Natural killer cell (primary cell): ENCODE measurements around the gene SPATA20. TPM values are rescaled to one million over a fixed set of nuclear protein-coding genes. Genes with fewer than 3 reads are reported as not detected.

Experiments used
- ATAC-seq, 3 donors: fragments of 150-1000 bp in 2 of 3; fragments of 200-7000 bp in 1 of 3; cut with Tn5 transposase; 1 replicate in 1 of 3; 2 replicates in 2 of 3; pipeline ENCODE4 v1.10.0; 2021; ENCODE audit warnings: mild to moderate bottlenecking in 2 of 3, moderate library complexity in 2 of 3
- DNase-seq, 2 donors: peaks; one replicate each; pipeline versions ENCODE4 v3.0.0 to v3.0.0-alpha.2; 2013 to 2021; ENCODE audit warnings: mixed read lengths in 1 of 2
- H3K27ac ChIP-seq: one replicate; pipeline ENCODE4 v1.5.1; 2013; ENCODE audit warnings: mild to moderate bottlenecking, low read length
- H3K27me3 ChIP-seq: one replicate; pipeline ENCODE4 v1.6.1; 2013; ENCODE audit warnings: low read length; ENCODE audit not compliant: control insufficient read depth, insufficient read depth
- H3K36me3 ChIP-seq: one replicate; pipeline ENCODE4 v1.6.1; 2013; ENCODE audit warnings: low read length; ENCODE audit not compliant: control insufficient read depth, insufficient read depth
- H3K4me1 ChIP-seq: one replicate; pipeline ENCODE4 v1.6.1; 2013; ENCODE audit warnings: low read length; ENCODE audit not compliant: control insufficient read depth, insufficient read depth
- H3K4me3 ChIP-seq: one replicate; pipeline ENCODE4 v1.5.1; 2013; ENCODE audit warnings: low read length
- H3K9me3 ChIP-seq: one replicate; pipeline ENCODE4 v1.6.1; 2013; ENCODE audit warnings: low read length; ENCODE audit not compliant: control insufficient read depth, insufficient read depth
- H3K27ac Mint-ChIP-seq, 2 donors: one replicate each; pipeline ENCODE4 v1.8.0; 2022; ENCODE audit warnings: mild to moderate bottlenecking in 2 of 2, mixed read lengths in 2 of 2, moderate library complexity in 1 of 2
- H3K27me3 Mint-ChIP-seq, 2 donors: one replicate each; pipeline ENCODE4 v1.8.0; 2022; ENCODE audit warnings: low read depth in 2 of 2, mixed read lengths in 2 of 2
- H3K36me3 Mint-ChIP-seq: one replicate; pipeline ENCODE4 v1.8.0; 2022; ENCODE audit warnings: mixed read lengths
- H3K4me1 Mint-ChIP-seq, 2 donors: one replicate each; pipeline ENCODE4 v1.8.0; 2022; ENCODE audit warnings: mixed read lengths in 2 of 2
- H3K4me3 Mint-ChIP-seq: one replicate; pipeline ENCODE4 v1.8.0; 2022; ENCODE audit warnings: mild to moderate bottlenecking, moderate library complexity, mixed read lengths
- H3K9me3 Mint-ChIP-seq, 2 donors: one replicate each; pipeline ENCODE4 v1.8.0; 2022; ENCODE audit warnings: mixed read lengths in 2 of 2
- WGBS: methylation state at CpG from one replicate; pipeline ENCODE4 v1.1.7; 2013; ENCODE audit warnings: missing lambda C conversion rate; ENCODE audit not compliant: insufficient coverage; 5-methylcytosine and 5-hydroxymethylcytosine counted together
- intact Hi-C: fragments of 100-400 bp; cut with micrococcal nuclease; formaldehyde crosslinking; loops from one replicate; pipeline ENCODE4 v1.14.2; 2022
- total RNA-seq, 4 donors: library from RNA; stranded (reverse); fragments of 120-200 nt in 1 of 4; gene quantifications; one replicate each; pipeline versions ENCODE4 v1.2.3 to v1.2.4, GENCODE V29; 2013 to 2022
- TF ChIP-seq, protein P1 (sequence below): fragments of 200-600 bp; IDR thresholded peaks from one replicate; pipeline ENCODE4 v1.8.0; 2022; ENCODE audit warnings: antibody characterized with exemption

The SPATA20 gene
- total RNA-seq, 3 donors from 2014 or later (not counting 1 experiment from before 2014, with no cell fraction given) = 30.7 to 45.5 (median 32.5) TPM

DNA sequence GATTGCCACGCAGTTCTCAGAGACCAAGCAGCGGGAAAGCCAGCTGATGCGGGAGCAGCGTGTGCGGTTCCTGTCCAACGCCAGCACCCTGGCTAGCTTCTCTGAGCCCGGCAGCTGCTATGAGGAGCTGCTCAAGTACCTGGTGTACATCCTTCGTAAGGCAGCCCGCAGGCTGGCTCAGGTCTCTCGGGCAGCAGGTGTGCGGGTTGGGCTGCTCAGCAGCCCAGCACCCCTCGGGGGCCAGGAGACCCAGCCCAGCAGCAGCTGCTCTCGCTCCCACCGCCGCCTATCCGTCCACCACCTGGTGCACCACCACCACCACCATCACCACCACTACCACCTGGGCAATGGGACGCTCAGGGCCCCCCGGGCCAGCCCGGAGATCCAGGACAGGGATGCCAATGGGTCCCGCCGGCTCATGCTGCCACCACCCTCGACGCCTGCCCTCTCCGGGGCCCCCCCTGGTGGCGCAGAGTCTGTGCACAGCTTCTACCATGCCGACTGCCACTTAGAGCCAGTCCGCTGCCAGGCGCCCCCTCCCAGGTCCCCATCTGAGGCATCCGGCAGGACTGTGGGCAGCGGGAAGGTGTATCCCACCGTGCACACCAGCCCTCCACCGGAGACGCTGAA is 28.7 kb downstream of the SPATA20 start:
- Histone ChIP-seq H3K9me3 (no peaks in the 10 kb centered on the region), H3K4me1 (no peaks in the 10 kb centered on the region), H3K27me3 (no peaks in the 10 kb centered on the region), H3K27ac (no peak overlapping the region), H3K4me3 (no peak overlapping the region), H3K36me3 (no peaks in the 10 kb centered on the region)
- ATAC-seq = no peak
- intact Hi-C loops = no loop called here
- DNase-seq = no peak
- Mint-ChIP-seq H3K27me3 (peaks cover 5 to 7% of the 10 kb centered on the region in 2 donors), H3K36me3 (no peaks in the 10 kb centered on the region), H3K27ac (no peak overlapping the region), H3K4me3 (no peak overlapping the region), H3K9me3 (no peaks in the 10 kb centered on the region), H3K4me1 (no peaks in the 10 kb centered on the region)
- WGBS = 88% methylated on average over 33 of the region's 33 CpGs
- TF ChIP-seq, protein P1, sequence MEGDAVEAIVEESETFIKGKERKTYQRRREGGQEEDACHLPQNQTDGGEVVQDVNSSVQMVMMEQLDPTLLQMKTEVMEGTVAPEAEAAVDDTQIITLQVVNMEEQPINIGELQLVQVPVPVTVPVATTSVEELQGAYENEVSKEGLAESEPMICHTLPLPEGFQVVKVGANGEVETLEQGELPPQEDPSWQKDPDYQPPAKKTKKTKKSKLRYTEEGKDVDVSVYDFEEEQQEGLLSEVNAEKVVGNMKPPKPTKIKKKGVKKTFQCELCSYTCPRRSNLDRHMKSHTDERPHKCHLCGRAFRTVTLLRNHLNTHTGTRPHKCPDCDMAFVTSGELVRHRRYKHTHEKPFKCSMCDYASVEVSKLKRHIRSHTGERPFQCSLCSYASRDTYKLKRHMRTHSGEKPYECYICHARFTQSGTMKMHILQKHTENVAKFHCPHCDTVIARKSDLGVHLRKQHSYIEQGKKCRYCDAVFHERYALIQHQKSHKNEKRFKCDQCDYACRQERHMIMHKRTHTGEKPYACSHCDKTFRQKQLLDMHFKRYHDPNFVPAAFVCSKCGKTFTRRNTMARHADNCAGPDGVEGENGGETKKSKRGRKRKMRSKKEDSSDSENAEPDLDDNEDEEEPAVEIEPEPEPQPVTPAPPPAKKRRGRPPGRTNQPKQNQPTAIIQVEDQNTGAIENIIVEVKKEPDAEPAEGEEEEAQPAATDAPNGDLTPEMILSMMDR = no peak

DNA sequence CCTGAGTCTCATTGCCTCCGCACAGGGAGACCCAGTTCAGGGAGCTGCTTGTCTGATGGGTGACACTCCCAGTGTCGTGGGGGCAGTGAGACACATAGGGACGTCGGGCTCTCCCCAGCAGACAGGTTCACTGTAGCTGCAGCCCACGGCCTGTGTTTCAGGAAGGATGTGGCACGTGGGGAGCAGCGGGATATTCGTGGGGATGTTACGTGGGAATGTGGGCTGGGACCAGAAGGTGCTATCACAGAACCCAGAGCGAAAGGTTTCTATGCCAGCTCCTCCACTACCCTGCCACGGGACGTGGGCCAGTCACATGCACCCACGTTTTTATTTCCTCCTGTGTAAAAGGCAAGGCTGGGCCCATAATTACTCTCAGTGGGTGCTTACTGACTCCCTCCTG is 29.9 kb downstream of the SPATA20 start:
- Histone ChIP-seq H3K27me3 (no peaks in the 10 kb centered on the region), H3K9me3 (no peaks in the 10 kb centered on the region), H3K27ac (no peak overlapping the region), H3K36me3 (no peaks in the 10 kb centered on the region), H3K4me3 (no peak overlapping the region), H3K4me1 (no peaks in the 10 kb centered on the region)
- Mint-ChIP-seq H3K4me1 (no peaks in the 10 kb centered on the region), H3K4me3 (no peak overlapping the region), H3K27ac (no peak overlapping the region), H3K27me3 (peaks cover 3 to 11% of the 10 kb centered on the region in 2 donors), H3K36me3 (no peaks in the 10 kb centered on the region), H3K9me3 (no peaks in the 10 kb centered on the region)
- DNase-seq (no peak), ATAC-seq (peak in 1 of 3 donors; percentile 2)
- TF ChIP-seq, protein P1 = no peak
- intact Hi-C loops = no loop called here
- WGBS = 56% methylated on average over 13 of the region's 13 CpGs

DNA sequence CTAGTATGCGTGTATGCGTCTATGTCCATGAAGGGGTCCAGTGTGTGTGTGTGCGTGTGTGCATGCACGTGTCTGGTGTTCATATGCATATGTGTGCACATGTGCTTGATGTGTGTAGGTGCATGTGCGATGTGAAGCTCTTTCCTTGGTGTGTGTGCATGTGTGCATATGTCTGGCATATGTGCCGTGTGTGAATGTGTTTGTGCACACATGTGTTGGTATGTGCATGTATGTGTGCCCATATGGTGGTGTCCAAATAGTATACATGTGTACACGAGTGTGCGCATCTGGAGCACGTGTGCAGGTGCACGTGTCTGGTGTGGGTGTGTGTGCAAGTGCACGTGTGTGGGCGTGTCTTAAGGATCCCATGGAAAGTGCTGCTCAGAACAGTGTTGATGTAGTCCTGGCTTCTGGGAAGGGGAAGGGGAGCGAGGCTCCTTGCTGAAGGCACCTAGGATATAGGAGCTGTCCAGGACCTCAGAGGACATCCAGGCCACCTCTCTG is 30.5 kb downstream of the SPATA20 start:
- no peaks in the 10 kb centered on the region for H3K9me3 ChIP-seq
- Mint-ChIP-seq H3K9me3 (no peaks in the 10 kb centered on the region), H3K27me3 (peaks cover 0 to 15% of the 10 kb centered on the region in 2 donors), H3K4me1 (no peaks in the 10 kb centered on the region), H3K4me3 (no peak overlapping the region), H3K27ac (no peak overlapping the region), H3K36me3 (no peaks in the 10 kb centered on the region)
- H3K4me3 ChIP-seq = no peak overlapping the region
- TF ChIP-seq, protein P1 = no peak
- DNase-seq = no peak
- 88% methylated on average over 13 of the region's 13 CpGs for WGBS
- no peaks in the 10 kb centered on the region for H3K27me3 ChIP-seq
- no peak overlapping the region for H3K27ac ChIP-seq
- H3K36me3 ChIP-seq = no peaks in the 10 kb centered on the region
- intact Hi-C loops = no loop called here
- peak in 1 of 3 donors; percentile 24 for ATAC-seq
- no peaks in the 10 kb centered on the region for H3K4me1 ChIP-seq

DNA sequence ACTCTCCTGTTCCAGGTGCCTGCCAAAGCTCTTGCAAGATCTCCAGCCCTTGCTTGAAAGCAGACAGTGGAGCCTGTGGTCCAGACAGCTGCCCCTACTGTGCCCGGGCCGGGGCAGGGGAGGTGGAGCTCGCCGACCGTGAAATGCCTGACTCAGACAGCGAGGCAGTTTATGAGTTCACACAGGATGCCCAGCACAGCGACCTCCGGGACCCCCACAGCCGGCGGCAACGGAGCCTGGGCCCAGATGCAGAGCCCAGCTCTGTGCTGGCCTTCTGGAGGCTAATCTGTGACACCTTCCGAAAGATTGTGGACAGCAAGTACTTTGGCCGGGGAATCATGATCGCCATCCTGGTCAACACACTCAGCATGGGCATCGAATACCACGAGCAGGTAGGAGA is 31.2 kb downstream of the SPATA20 start:
- TF ChIP-seq, protein P1 = no peak
- DNase-seq (no peak), ATAC-seq (no peak)
- Histone ChIP-seq H3K4me1 (no peaks in the 10 kb centered on the region), H3K27me3 (no peaks in the 10 kb centered on the region), H3K27ac (no peak overlapping the region), H3K4me3 (no peak overlapping the region), H3K36me3 (no peaks in the 10 kb centered on the region), H3K9me3 (no peaks in the 10 kb centered on the region)
- H3K4me1 Mint-ChIP-seq = no peaks in the 10 kb centered on the region
- H3K4me3 Mint-ChIP-seq = no peak overlapping the region
- peaks cover 0 to 18% of the 10 kb centered on the region in 2 donors for H3K27me3 Mint-ChIP-seq
- WGBS = 87% methylated on average over 16 of the region's 16 CpGs
- H3K27ac Mint-ChIP-seq = no peak overlapping the region
- intact Hi-C loops = no loop called here
- no peaks in the 10 kb centered on the region for H3K36me3 Mint-ChIP-seq
- no peaks in the 10 kb centered on the region for H3K9me3 Mint-ChIP-seq
